GM23338 (cell line): ENCODE results near the gene C2orf81. TPM values are rescaled to one million over a fixed set of nuclear protein-coding genes. Genes with fewer than 3 reads are reported as not detected.

ENCODE experiments used
- ATAC-seq: fragments of 200-7000 bp; cut with Tn5 transposase; 3 replicates; pipeline ENCODE4 v1.9.1; 2020
- DNase-seq: peaks from one replicate; pipeline ENCODE4 v3.0.0-alpha.2; 2015; ENCODE audit warnings: low spot score
- H2AFZ ChIP-seq: fragments of 200-600 bp; sonication (generic); 2 replicates; pipeline ENCODE4 v1.8.0; 2016; ENCODE audit warnings: antibody characterized with exemption, mild to moderate bottlenecking, moderate library complexity
- H3F3A ChIP-seq: fragments of 200-600 bp; sonication (generic); replicated peaks from 2 replicates; pipeline ENCODE4 v1.8.0; 2017; ENCODE audit warnings: antibody characterized with exemption, mixed run types, low read depth
- H3K27ac ChIP-seq: fragments of 200-600 bp; sonication (generic); 2 replicates; pipeline ENCODE4 v1.6.1; 2016; ENCODE audit warnings: low read depth
- H3K27me3 ChIP-seq: fragments of 200-600 bp; sonication (generic); 2 replicates; pipeline ENCODE4 v1.8.0; 2016; ENCODE audit warnings: mild to moderate bottlenecking, mixed run types, moderate library complexity; ENCODE audit not compliant: insufficient read depth
- H3K36me3 ChIP-seq: fragments of 200-600 bp; sonication (generic); 2 replicates; pipeline ENCODE4 v1.8.0; 2016; ENCODE audit warnings: mild to moderate bottlenecking; ENCODE audit not compliant: insufficient read depth
- H3K4me1 ChIP-seq: fragments of 200-600 bp; sonication (generic); 2 replicates; pipeline ENCODE4 v1.8.0; 2016; ENCODE audit warnings: mild to moderate bottlenecking, moderate library complexity; ENCODE audit not compliant: insufficient read depth
- H3K4me2 ChIP-seq: fragments of 200-600 bp; sonication (generic); 2 replicates; pipeline ENCODE4 v1.7.1; 2017; ENCODE audit warnings: mixed run types
- H3K4me3 ChIP-seq: fragments of 200-600 bp; sonication (generic); 2 replicates; pipeline ENCODE4 v1.6.1; 2016; ENCODE audit warnings: mixed run types
- H3K79me2 ChIP-seq: fragments of 200-600 bp; sonication (generic); replicated peaks from 2 replicates; pipeline ENCODE4 v1.8.0; 2017; ENCODE audit warnings: mild to moderate bottlenecking; ENCODE audit not compliant: insufficient read depth
- H3K9me2 ChIP-seq: fragments of 200-600 bp; sonication (generic); 2 replicates; pipeline ENCODE4 v1.8.0; 2017; ENCODE audit not compliant: insufficient read depth
- H4K20me1 ChIP-seq: fragments of 200-600 bp; sonication (generic); replicated peaks from 2 replicates; pipeline ENCODE4 v1.8.0; 2017; ENCODE audit warnings: mild to moderate bottlenecking; ENCODE audit not compliant: insufficient read depth
- H3K27ac Mint-ChIP-seq: 2 replicates; pipeline ENCODE4 v1.8.0; 2020; ENCODE audit warnings: inconsistent platforms, mild to moderate bottlenecking, moderate library complexity, mixed read lengths
- H3K27me3 Mint-ChIP-seq: 3 replicates; pipeline ENCODE4 v1.8.0; 2022; ENCODE audit warnings: low read depth, mild to moderate bottlenecking, moderate library complexity, mixed read lengths, inconsistent platforms; ENCODE audit not compliant: insufficient read depth, poor library complexity
- H3K36me3 Mint-ChIP-seq: 3 replicates; pipeline ENCODE4 v1.8.0; 2021; ENCODE audit warnings: low read depth, mild to moderate bottlenecking, inconsistent platforms, moderate library complexity, mixed read lengths
- H3K4me1 Mint-ChIP-seq: 3 replicates; pipeline ENCODE4 v1.8.0; 2020; ENCODE audit warnings: mild to moderate bottlenecking, inconsistent platforms, mixed read lengths
- H3K4me3 Mint-ChIP-seq: 3 replicates; pipeline ENCODE4 v1.8.0; 2021; ENCODE audit warnings: moderate library complexity, mild to moderate bottlenecking, inconsistent platforms, mixed read lengths
- H3K9me3 Mint-ChIP-seq: 3 replicates; pipeline ENCODE4 v1.8.0; 2020; ENCODE audit warnings: moderate library complexity, mild to moderate bottlenecking, inconsistent platforms, mixed read lengths
- CREB1 ChIP-seq: fragments of 250-450 bp; sonication (Bioruptor Pico); IDR thresholded peaks from 2 replicates; pipeline ENCODE4 v1.5.0; 2020; ENCODE audit warnings: low read depth, mild to moderate bottlenecking, moderate library complexity
- EZH2 ChIP-seq: fragments of 200-600 bp; sonication (generic); IDR thresholded peaks from one replicate; pipeline ENCODE4 v1.8.0; 2017; ENCODE audit warnings: antibody characterized with exemption, mild to moderate bottlenecking, low read depth; ENCODE audit not compliant: unreplicated experiment
- JUNB ChIP-seq: IDR thresholded peaks from one replicate; pipeline ENCODE4 v1.6.1; 2016; ENCODE audit warnings: antibody characterized with exemption; ENCODE audit not compliant: unreplicated experiment
- POLR2AphosphoS5 ChIP-seq: IDR thresholded peaks from 2 replicates; pipeline ENCODE4 v1.6.1; 2016; ENCODE audit warnings: antibody characterized with exemption, low read depth
- STAT1 ChIP-seq: IDR thresholded peaks from one replicate; pipeline ENCODE4 v1.6.1; 2016; ENCODE audit warnings: antibody characterized with exemption; ENCODE audit not compliant: unreplicated experiment
- ZNF114 ChIP-seq: fragments of 250-450 bp; sonication (Bioruptor Pico); IDR thresholded peaks from 2 replicates; pipeline ENCODE4 v1.5.0; 2020; ENCODE audit warnings: mild to moderate bottlenecking, moderate library complexity
- polyA plus RNA-seq: library from polyadenylated mRNA; unstranded; fragments of >200 nt; fragmentation: Nextera tagmentation; extraction: Ambion mirVana; gene quantifications from 2 replicates; pipeline ENCODE4 v1.2.1, GENCODE V29; 2016
- total RNA-seq: library from RNA; depleted of rRNA; stranded (reverse); fragments of >200 nt; shearing (Covaris generic); gene quantifications from 2 replicates; pipeline ENCODE4 v1.2.3, GENCODE V29; 2014
- TF ChIP-seq, protein P1 (sequence below): IDR thresholded peaks from 2 replicates; pipeline ENCODE4 v1.6.1; 2016; ENCODE audit warnings: antibody characterized with exemption
- TF ChIP-seq, protein P2 (sequence below): IDR thresholded peaks from one replicate; pipeline ENCODE4 v1.6.1; 2018; ENCODE audit warnings: antibody characterized with exemption; ENCODE audit not compliant: unreplicated experiment
- TF ChIP-seq, protein P3 (sequence below): fragments of 250-450 bp; sonication (Bioruptor Pico); IDR thresholded peaks from 2 replicates; pipeline ENCODE4 v1.5.0; 2020; ENCODE audit warnings: mild to moderate bottlenecking, moderate library complexity

C2orf81 gene
- total and polyA plus RNA-seq, 2 experiments from 2014 or later, result 3.8 to 4.6 TPM

DNA sequence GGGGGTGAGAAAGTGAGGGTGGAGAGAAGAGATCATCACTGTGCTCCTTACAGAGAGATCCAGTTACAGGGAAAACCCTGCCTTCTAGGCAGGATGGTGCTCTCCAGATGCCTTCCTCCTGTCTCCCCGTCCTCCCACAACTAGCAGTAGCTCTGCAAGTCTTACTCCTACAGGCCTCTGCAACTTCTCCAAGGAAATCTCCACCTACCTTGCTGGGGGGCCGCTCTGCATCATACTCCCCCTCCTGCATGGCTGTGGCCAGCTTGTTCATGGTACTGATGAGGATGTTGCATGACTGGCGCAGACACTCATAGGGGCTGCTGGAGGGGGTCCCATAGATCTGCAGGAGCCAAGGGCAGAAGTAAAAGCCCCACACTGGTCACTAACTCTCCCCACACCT, 55.4 kb downstream of the C2orf81 start:
- no peak overlapping the region for H2AFZ ChIP-seq
- no peaks in the 10 kb centered on the region for H3K4me1 ChIP-seq
- H3K4me3 ChIP-seq, result no peak overlapping the region
- H3K27ac Mint-ChIP-seq, result no peak overlapping the region
- no peaks in the 10 kb centered on the region for H3F3A ChIP-seq
- no peak for DNase-seq
- H4K20me1 ChIP-seq, result no peaks in the 10 kb centered on the region; the same call in none of the 2 replicates
- H3K9me2 ChIP-seq, result no peaks in the 10 kb centered on the region
- no peak overlapping the region for H3K4me2 ChIP-seq
- no peak overlapping the region; the same call in 2 of the 3 replicates for H3K4me3 Mint-ChIP-seq
- H3K27ac ChIP-seq, result no peak overlapping the region
- peaks cover 4% of the 10 kb centered on the region for H3K27me3 Mint-ChIP-seq
- TF ChIP-seq, protein P1, sequence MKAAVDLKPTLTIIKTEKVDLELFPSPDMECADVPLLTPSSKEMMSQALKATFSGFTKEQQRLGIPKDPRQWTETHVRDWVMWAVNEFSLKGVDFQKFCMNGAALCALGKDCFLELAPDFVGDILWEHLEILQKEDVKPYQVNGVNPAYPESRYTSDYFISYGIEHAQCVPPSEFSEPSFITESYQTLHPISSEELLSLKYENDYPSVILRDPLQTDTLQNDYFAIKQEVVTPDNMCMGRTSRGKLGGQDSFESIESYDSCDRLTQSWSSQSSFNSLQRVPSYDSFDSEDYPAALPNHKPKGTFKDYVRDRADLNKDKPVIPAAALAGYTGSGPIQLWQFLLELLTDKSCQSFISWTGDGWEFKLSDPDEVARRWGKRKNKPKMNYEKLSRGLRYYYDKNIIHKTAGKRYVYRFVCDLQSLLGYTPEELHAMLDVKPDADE, result no peak
- TF ChIP-seq JUNB (no peak), POLR2AphosphoS5 (no peak)
- peaks cover 1% of the 10 kb centered on the region; the same call in 1 of the 3 replicates for H3K4me1 Mint-ChIP-seq
- H3K9me3 Mint-ChIP-seq, result no peaks in the 10 kb centered on the region
- H3K36me3 ChIP-seq, result peaks cover 47% of the 10 kb centered on the region
- no peaks in the 10 kb centered on the region for H3K27me3 ChIP-seq
- no peak for ATAC-seq
- no peaks in the 10 kb centered on the region for H3K79me2 ChIP-seq
- H3K36me3 Mint-ChIP-seq, result peaks cover 88% of the 10 kb centered on the region

DNA sequence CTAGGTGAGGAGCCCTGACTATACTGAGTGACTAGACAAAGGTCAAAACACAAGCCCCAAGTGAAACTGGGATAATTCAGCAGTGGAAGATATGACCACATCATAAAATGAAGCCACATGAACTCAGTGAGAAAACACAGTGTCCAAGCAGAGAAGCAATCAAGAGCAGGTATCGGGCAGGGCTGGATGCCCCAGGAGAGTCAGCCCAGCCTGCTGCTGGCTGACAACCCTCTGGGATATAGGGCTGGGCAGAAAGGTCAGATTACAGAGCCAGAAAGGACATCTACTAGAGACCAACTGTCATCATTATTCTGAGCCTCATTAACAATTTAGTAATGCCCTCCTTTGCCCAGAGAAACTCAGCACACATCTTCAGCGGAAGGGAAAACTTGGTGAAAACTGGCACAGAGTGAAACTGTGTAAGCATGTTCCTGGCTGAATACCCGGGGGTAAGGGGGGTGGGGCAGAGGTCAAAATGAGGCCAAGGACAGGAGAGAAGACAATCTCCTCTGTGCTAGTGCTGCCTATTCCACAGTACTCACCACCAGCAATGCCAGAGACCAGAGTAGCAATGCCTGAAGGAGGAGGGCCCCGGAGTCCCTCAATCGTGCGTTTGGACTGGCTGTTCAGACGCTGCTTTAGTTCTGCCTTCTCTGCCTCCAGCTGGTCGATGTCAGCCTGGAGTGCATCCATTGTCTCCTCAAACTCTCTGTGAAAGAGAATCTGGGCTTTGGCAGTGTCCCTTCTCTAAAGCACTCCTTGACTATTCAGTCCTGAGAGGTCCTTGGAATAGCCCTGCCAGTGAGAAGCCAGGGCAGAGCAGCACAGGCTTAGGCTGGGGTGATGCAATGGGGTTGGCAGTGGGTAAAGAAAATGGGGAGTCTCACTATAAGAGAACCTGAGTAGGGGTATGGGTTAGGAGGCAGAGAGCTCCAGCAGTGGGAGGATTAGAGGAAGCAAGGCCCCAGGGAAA, 56.6 kb downstream of the C2orf81 start:
- peaks cover 3% of the 10 kb centered on the region for H3K27me3 Mint-ChIP-seq
- no peaks in the 10 kb centered on the region for H3K27me3 ChIP-seq
- no peaks in the 10 kb centered on the region for H3K79me2 ChIP-seq
- no peak overlapping the region; the same call in 2 of the 3 replicates for H3K4me3 Mint-ChIP-seq
- peaks cover 2% of the 10 kb centered on the region; the same call in 1 of the 3 replicates for H3K4me1 Mint-ChIP-seq
- H3K27ac ChIP-seq, result no peak overlapping the region
- no peak overlapping the region for H3K4me3 ChIP-seq
- peaks cover 52% of the 10 kb centered on the region for H3K36me3 ChIP-seq
- no peak overlapping the region for H3K4me2 ChIP-seq
- DNase-seq, result no peak
- H3K9me2 ChIP-seq, result no peaks in the 10 kb centered on the region
- no peaks in the 10 kb centered on the region; the same call in none of the 2 replicates for H4K20me1 ChIP-seq
- no peaks in the 10 kb centered on the region for H3K9me3 Mint-ChIP-seq
- no peaks in the 10 kb centered on the region for H3F3A ChIP-seq
- no peak overlapping the region for H2AFZ ChIP-seq
- no peak overlapping the region for H3K27ac Mint-ChIP-seq
- peaks cover 83% of the 10 kb centered on the region for H3K36me3 Mint-ChIP-seq
- ATAC-seq, result no peak
- H3K4me1 ChIP-seq, result no peaks in the 10 kb centered on the region
- no peak for TF ChIP-seq EZH2
- no peak for TF ChIP-seq ZNF114 (CRISPR knock-in tag)
- TF ChIP-seq STAT1, result no peak
- no peak for TF ChIP-seq POLR2AphosphoS5
- no peak for TF ChIP-seq JUNB
- TF ChIP-seq CREB1 (CRISPR knock-in tag), result no peak
- TF ChIP-seq, protein P2, sequence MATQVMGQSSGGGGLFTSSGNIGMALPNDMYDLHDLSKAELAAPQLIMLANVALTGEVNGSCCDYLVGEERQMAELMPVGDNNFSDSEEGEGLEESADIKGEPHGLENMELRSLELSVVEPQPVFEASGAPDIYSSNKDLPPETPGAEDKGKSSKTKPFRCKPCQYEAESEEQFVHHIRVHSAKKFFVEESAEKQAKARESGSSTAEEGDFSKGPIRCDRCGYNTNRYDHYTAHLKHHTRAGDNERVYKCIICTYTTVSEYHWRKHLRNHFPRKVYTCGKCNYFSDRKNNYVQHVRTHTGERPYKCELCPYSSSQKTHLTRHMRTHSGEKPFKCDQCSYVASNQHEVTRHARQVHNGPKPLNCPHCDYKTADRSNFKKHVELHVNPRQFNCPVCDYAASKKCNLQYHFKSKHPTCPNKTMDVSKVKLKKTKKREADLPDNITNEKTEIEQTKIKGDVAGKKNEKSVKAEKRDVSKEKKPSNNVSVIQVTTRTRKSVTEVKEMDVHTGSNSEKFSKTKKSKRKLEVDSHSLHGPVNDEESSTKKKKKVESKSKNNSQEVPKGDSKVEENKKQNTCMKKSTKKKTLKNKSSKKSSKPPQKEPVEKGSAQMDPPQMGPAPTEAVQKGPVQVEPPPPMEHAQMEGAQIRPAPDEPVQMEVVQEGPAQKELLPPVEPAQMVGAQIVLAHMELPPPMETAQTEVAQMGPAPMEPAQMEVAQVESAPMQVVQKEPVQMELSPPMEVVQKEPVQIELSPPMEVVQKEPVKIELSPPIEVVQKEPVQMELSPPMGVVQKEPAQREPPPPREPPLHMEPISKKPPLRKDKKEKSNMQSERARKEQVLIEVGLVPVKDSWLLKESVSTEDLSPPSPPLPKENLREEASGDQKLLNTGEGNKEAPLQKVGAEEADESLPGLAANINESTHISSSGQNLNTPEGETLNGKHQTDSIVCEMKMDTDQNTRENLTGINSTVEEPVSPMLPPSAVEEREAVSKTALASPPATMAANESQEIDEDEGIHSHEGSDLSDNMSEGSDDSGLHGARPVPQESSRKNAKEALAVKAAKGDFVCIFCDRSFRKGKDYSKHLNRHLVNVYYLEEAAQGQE, result no peak
- TF ChIP-seq, protein P3, sequence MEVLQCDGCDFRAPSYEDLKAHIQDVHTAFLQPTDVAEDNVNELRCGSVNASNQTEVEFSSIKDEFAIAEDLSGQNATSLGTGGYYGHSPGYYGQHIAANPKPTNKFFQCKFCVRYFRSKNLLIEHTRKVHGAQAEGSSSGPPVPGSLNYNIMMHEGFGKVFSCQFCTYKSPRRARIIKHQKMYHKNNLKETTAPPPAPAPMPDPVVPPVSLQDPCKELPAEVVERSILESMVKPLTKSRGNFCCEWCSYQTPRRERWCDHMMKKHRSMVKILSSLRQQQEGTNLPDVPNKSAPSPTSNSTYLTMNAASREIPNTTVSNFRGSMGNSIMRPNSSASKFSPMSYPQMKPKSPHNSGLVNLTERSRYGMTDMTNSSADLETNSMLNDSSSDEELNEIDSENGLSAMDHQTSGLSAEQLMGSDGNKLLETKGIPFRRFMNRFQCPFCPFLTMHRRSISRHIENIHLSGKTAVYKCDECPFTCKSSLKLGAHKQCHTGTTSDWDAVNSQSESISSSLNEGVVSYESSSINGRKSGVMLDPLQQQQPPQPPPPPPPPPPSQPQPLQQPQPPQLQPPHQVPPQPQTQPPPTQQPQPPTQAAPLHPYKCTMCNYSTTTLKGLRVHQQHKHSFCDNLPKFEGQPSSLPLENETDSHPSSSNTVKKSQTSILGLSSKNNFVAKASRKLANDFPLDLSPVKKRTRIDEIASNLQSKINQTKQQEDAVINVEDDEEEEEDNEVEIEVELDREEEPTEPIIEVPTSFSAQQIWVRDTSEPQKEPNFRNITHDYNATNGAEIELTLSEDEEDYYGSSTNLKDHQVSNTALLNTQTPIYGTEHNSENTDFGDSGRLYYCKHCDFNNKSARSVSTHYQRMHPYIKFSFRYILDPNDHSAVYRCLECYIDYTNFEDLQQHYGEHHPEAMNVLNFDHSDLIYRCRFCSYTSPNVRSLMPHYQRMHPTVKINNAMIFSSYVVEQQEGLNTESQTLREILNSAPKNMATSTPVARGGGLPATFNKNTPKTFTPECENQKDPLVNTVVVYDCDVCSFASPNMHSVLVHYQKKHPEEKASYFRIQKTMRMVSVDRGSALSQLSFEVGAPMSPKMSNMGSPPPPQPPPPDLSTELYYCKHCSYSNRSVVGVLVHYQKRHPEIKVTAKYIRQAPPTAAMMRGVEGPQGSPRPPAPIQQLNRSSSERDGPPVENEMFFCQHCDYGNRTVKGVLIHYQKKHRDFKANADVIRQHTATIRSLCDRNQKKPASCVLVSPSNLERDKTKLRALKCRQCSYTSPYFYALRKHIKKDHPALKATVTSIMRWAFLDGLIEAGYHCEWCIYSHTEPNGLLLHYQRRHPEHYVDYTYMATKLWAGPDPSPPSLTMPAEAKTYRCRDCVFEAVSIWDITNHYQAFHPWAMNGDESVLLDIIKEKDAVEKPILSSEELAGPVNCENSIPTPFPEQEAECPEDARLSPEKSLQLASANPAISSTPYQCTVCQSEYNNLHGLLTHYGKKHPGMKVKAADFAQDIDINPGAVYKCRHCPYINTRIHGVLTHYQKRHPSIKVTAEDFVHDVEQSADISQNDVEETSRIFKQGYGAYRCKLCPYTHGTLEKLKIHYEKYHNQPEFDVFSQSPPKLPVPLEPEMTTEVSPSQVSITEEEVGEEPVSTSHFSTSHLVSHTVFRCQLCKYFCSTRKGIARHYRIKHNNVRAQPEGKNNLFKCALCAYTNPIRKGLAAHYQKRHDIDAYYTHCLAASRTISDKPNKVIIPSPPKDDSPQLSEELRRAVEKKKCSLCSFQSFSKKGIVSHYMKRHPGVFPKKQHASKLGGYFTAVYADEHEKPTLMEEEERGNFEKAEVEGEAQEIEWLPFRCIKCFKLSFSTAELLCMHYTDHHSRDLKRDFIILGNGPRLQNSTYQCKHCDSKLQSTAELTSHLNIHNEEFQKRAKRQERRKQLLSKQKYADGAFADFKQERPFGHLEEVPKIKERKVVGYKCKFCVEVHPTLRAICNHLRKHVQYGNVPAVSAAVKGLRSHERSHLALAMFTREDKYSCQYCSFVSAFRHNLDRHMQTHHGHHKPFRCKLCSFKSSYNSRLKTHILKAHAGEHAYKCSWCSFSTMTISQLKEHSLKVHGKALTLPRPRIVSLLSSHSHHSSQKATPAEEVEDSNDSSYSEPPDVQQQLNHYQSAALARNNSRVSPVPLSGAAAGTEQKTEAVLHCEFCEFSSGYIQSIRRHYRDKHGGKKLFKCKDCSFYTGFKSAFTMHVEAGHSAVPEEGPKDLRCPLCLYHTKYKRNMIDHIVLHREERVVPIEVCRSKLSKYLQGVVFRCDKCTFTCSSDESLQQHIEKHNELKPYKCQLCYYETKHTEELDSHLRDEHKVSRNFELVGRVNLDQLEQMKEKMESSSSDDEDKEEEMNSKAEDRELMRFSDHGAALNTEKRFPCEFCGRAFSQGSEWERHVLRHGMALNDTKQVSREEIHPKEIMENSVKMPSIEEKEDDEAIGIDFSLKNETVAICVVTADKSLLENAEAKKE (CRISPR knock-in tag), result no peak
